ENCODE results near the gene PATL2.
A peak's percentile ranks its signal among the peaks of the same experiment; 100 is the strongest.
"Not testable (repeated sequence)": the region's sequence is repeated elsewhere in the genome, so short reads cannot be mapped to it uniquely, and the experiment has no call there.

PATL2 gene

DNA sequence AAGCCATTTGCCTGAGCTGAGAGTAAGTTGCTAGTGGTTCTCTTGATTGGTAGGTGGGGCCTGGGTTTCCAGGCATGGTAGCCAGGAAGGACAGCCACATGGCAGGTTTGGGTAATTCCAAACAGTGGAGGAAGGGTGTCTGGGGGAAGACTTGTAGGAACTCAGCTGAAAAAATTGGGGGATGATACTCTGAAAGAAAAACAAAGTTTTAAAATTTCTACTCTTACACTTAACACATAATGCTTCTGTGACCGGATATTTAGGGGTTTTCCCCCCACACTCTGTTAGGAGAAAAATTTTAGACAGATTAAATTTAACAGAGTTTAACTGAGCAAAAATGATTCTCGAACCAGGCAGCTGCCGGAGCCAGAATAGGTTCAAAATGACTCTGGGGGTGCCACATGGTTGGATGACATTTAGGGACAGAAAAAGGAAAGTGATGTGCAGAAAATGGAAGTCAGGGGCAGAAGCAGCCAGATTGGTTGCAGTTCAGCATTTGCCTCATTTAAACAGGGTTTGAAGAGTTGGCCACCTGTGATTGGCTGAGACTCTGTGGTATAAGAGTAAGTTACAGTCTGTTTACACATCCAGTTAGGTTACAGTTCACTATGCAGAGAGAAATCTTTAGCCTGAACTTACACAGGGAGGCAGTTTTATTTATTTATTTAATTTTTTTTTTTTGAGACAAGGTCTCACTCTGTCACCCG, 8.3 kb upstream of the PATL2 start:
- DNase-seq (ENCODE audit: low spot score), result no peak

DNA sequence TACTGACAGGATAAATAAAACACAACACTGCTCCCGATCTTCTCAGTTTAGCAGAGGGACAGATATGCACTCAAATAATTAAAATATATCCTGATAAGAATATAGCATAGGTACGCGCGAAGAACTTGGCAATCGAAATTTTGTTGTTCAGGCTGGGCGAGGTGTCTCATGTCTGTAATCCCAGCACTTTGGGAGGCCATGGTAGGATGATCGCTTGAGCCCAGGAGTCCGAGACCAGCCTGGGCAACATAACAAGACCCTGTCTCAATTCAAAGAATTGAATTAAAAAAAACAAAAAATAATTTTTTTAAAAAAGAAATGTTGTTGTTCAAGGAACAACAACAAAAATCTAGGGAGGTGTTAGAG, 7.8 kb upstream of the PATL2 start:
- DNase-seq (ENCODE audit: low spot score), result no peak

DNA sequence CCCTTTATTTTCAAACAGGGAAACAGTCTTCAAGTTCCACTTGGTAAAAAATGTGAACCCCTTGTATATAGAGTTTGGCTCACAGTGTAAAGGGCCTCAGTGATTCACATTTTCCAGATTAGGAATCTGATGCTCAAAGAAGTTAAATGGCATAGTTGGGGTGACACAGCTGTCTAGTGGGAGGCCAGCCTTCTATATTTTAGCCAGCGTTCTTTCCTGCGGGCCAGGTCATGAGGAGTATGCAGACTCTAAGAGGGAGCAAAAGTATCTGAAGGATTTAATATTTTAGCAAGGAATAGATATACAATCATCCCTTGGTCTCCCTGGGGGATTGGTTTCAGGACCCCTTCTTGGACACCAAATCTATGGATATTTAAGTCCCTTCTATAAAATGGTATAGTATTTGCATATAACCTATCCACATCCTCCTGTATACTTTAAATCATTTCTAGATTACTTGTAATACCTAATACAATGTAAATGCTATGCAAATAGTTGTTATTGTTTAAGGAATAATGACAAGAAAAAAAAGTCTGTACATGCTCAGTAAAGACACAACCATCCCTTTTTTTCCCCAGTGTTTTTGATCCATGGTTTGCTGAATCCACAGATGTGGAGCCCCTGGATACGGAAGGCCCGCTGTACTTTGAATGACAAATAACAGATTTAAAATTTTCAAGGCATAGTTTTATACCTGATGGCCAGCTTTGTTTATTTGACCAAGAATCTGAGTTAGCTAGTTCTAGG, 7.2 kb upstream of the PATL2 start:
- no peak for DNase-seq (ENCODE audit: low spot score)

DNA sequence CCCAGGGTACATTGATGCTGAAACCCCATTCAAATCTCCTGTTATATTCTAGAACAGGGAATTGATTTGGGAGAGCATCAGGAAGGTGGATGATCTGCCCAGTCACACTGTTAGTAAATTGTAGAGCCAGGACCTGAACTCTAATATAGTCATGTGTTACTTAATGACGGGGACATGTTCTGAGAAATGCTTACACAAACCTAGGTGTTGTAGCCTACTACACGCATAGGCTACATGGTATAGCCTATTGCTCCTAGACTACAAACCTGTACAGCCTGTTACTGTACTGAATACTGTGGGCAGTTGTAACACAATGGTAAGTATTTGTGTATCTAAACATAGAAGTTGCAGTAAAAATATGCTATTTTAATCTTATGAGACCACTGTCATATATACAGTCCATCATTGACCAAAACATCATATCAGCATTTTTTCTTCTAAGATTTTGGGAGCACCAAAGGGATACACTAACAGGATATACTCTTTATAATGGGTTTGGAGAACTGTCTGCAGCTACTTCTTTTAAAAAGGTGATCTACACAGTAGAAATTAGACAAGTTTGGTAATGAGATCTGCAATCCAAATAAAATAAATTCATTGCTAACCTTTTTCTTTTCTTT, 6.0 kb upstream of the PATL2 start:
- no peak for DNase-seq (ENCODE audit: low spot score)

DNA sequence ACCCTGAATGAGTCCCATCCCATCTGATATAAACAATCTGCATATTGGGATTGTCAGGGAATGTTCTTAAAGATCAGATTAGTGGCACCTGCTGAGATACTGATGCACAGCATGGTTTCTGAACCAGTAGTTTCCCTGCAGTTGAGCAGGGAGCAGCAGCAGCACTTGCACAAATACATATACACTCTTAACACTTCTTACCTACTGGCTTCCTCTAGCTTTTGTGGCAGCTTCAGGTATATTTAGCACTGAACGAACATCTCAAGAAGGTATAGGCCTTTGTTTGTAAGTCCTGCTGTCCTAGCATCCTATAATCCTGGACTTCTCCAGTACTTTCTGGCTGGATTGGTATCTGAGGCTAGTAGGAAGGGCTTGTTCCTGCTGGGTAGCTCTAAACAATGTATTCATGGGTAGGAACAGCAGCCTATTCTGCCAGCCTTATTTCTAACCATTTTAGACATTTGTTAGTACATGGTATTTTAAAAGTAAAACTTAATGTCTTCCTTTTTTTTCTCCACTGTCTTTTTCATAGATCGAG, 4.7 kb upstream of the PATL2 start:
- no peak for DNase-seq (ENCODE audit: low spot score)

GRCh38 chr15:44715142-44715796, 4.1 kb upstream of the PATL2 start:
- no peak for DNase-seq (ENCODE audit: low spot score)

GRCh38 chr15:44713006-44713966, 2.2 kb upstream of the PATL2 start:
- no peak for DNase-seq (ENCODE audit: low spot score)

- DNase-seq (ENCODE audit: low spot score), result peak; percentile 76
Observed at GRCh38 chr15:44712346-44713005, 1.4 kb upstream of the PATL2 start.

DNA sequence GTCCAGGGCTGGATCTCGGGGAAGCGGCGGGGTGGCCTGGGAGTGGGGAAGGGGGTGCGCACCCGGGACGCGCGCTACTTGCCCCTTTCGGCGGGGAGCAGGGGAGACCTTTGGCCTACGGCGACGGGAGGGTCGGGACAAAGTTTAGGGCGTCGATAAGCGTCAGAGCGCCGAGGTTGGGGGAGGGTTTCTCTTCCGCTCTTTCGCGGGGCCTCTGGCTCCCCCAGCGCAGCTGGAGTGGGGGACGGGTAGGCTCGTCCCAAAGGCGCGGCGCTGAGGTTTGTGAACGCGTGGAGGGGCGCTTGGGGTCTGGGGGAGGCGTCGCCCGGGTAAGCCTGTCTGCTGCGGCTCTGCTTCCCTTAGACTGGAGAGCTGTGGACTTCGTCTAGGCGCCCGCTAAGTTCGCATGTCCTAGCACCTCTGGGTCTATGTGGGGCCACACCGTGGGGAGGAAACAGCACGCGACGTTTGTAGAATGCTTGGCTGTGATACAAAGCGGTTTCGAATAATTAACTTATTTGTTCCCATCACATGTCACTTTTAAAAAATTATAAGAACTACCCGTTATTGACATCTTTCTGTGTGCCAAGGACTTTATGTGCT, 721 bp upstream of the PATL2 start:
- no peak for DNase-seq (ENCODE audit: low spot score)

- DNase-seq (ENCODE audit: low spot score), result no peak
Observed at GRCh38 chr15:44710236-44711095, 657 bp downstream of the PATL2 start.

- DNase-seq (ENCODE audit: low spot score), result peak; percentile 64
Observed at GRCh38 chr15:44706946-44707636, 4.0 kb downstream of the PATL2 start.

GRCh38 chr15:44706401-44706800, 4.7 kb downstream of the PATL2 start:
- no peak for DNase-seq (ENCODE audit: low spot score)

GRCh38 chr15:44705986-44706385, 5.1 kb downstream of the PATL2 start:
- no peak for DNase-seq (ENCODE audit: low spot score)

DNA sequence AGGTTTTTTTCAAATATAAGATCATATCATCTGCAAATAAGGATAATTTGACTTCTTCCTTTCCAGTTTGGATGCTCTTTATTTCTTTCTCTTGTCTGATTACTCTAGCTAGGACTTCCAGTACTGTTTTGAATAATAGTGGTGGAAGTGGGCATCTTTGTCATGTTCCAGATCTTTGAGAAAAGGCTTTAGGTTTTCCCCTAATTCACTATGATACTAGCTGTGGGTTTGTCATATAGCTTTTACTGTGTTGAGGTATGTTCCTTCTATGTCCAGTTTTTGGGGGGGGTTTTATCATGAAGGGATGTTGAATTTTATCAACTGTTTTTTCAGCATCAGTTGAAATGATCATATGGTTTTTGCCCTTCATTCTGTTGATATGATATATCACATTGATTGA, 10.4 kb downstream of the PATL2 start:
- DNase-seq (ENCODE audit: low spot score), result not testable (repeated sequence)

DNA sequence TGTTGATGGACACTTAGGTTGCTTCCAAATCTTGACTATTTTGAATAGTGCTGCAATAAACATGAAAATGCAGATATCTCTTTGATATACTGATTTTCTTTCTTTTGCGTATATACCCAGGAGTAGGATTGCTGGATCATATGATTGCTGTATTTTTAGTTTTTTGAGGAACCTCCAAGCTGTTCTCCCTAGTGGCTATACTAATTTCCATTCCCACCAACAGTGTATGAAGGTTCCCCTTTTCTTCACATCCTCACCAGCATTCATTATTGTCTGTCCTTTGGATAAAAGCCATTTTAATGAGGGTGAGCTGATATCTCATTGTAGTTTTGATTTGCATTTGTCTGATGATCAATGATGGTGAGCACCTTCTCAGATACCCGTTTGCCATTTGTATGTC, 12.5 kb downstream of the PATL2 start:
- no peak for DNase-seq (ENCODE audit: low spot score)

DNA sequence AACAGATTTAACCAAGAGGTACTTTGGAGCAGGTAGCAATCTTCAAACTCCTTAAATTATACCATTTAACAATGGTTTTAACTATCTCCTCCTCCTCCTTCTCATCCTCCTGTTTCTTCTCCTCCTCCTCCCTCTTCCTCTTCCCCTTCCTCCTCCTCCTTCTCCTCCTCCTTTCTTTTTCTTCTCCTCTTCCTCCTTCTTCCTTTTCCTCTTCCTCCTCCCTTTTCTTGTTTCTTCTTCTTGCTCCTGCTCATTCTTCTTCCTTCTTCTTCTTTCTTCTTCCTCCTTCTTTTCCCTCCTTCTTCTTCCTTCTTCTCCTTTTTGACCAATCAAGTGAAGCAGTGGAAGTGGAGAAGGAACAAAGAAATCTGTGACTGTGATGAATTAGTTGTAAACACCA, 14.1 kb downstream of the PATL2 start:
- DNase-seq (ENCODE audit: low spot score), result no peak

DNA sequence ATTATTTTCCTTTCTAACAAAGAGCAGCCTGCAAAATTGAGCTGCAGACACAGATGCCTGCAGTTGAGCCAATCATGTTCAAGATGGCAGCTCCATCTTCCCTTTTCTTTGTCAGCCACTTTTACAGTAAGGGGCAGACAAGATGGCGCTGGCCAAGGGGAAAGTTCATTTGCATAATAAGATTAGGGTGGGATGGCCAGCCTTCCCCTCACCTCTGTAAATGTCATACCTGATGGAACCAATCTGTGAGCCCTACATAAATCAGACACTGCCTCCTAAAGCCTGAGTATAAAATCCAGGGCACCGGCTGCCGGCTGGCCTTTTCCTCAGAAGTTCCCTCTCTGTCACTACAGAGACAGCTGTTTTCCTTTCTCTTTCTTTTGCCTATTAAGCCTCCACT, 15.8 kb downstream of the PATL2 start:
- no peak for DNase-seq (ENCODE audit: low spot score)

GRCh38 chr15:44694416-44694815, 16.7 kb downstream of the PATL2 start:
- DNase-seq (ENCODE audit: low spot score), result no peak

DNA sequence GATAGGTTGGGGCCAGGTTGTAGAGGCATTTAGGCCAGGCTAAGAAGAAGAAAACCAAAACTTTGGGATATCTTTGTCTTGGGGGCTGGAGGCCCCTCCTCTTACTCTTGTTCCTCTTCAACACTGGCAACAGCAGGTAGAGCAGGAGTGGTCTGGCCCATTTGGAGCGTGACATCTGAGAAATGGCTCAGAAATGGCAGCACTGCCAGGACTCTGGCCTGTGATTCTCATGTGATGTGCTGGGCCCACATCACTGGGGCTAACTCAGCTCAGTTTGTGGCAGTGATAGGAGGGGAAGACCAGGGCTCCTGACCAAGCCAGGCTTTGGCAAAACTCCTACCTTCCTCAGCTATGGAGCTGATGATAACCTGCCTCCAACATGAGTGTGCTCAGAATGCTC, 18.5 kb downstream of the PATL2 start:
- DNase-seq (ENCODE audit: low spot score), result no peak

Measured in LoVo (cell line).